GM18951 (cell line): ENCODE data around the gene TBC1D22A.
"Not testable (repeated sequence)": the region's sequence is repeated elsewhere in the genome, so short reads cannot be mapped to it uniquely, and the experiment has no call there.

Experiments used
- POLR2A ChIP-seq: IDR thresholded peaks from 4 replicates; pipeline ENCODE4 v1.6.1; 2011; ENCODE audit warnings: mild to moderate bottlenecking; ENCODE audit not compliant: insufficient read length, insufficient read depth; ENCODE audit errors: extremely low read depth
- in situ Hi-C: fragments of 300-500 bp; cut with MboI; formaldehyde crosslinking; loops from one replicate; pipeline ENCODE4 v1.12.0; 2022; ENCODE audit warnings: low sequenced_read_pairs, mixed read lengths, inconsistent platforms; ENCODE audit not compliant: unreplicated experiment

The TBC1D22A gene

GRCh38 chr22:46976598-46976997 is 214.1 kb downstream of the TBC1D22A start:
- in situ Hi-C loops: no loop called here
- TF ChIP-seq POLR2A: no peak

- in situ Hi-C loops: no loop called here
- no peak for TF ChIP-seq POLR2A
These were observed 215.3 kb downstream of the TBC1D22A start for GRCh38 chr22:46977656-46978343.

- in situ Hi-C loops: not testable (repeated sequence)
These were observed 216.2 kb downstream of the TBC1D22A start for GRCh38 chr22:46978668-46979067.

GRCh38 chr22:46979506-46979905 is 217.1 kb downstream of the TBC1D22A start:
- in situ Hi-C loops: no loop called here
- no peak for TF ChIP-seq POLR2A

GRCh38 chr22:46980392-46980791 is 217.9 kb downstream of the TBC1D22A start:
- TF ChIP-seq POLR2A: no peak
- in situ Hi-C loops: no loop called here

- no peak for TF ChIP-seq POLR2A
- in situ Hi-C loops: no loop called here
These were observed 220.2 kb downstream of the TBC1D22A start for GRCh38 chr22:46982635-46983034.

GRCh38 chr22:46983046-46983445 is 220.6 kb downstream of the TBC1D22A start:
- in situ Hi-C loops: no loop called here
- TF ChIP-seq POLR2A: no peak

- in situ Hi-C loops: no loop called here
- no peak for TF ChIP-seq POLR2A
These were observed 222.5 kb downstream of the TBC1D22A start for GRCh38 chr22:46984751-46985506.

GRCh38 chr22:46985507-46985882 is 223.0 kb downstream of the TBC1D22A start:
- TF ChIP-seq POLR2A: no peak
- in situ Hi-C loops: no loop called here

GRCh38 chr22:46986788-46987187 is 224.3 kb downstream of the TBC1D22A start:
- TF ChIP-seq POLR2A: no peak
- in situ Hi-C loops: no loop called here

- in situ Hi-C loops: no loop called here
- no peak for TF ChIP-seq POLR2A
These were observed 228.6 kb downstream of the TBC1D22A start for GRCh38 chr22:46990937-46991550.

GRCh38 chr22:46991666-46992065 is 229.2 kb downstream of the TBC1D22A start:
- TF ChIP-seq POLR2A: no peak
- in situ Hi-C loops: no loop called here

GRCh38 chr22:46992121-46992731 is 229.8 kb downstream of the TBC1D22A start:
- in situ Hi-C loops: no loop called here
- TF ChIP-seq POLR2A: no peak
